ENCODE data around the gene DGCR8. TPM values are rescaled to one million over a fixed set of nuclear protein-coding genes. Genes with fewer than 3 reads are reported as not detected.

Gene DGCR8
- total RNA-seq, 4 donors from 2014 or later = 9.8 to 27.9 (median 14.7) TPM

- TF ChIP-seq, protein P1, sequence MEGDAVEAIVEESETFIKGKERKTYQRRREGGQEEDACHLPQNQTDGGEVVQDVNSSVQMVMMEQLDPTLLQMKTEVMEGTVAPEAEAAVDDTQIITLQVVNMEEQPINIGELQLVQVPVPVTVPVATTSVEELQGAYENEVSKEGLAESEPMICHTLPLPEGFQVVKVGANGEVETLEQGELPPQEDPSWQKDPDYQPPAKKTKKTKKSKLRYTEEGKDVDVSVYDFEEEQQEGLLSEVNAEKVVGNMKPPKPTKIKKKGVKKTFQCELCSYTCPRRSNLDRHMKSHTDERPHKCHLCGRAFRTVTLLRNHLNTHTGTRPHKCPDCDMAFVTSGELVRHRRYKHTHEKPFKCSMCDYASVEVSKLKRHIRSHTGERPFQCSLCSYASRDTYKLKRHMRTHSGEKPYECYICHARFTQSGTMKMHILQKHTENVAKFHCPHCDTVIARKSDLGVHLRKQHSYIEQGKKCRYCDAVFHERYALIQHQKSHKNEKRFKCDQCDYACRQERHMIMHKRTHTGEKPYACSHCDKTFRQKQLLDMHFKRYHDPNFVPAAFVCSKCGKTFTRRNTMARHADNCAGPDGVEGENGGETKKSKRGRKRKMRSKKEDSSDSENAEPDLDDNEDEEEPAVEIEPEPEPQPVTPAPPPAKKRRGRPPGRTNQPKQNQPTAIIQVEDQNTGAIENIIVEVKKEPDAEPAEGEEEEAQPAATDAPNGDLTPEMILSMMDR (IDR thresholded peaks at IDR 0.05; ENCODE audit: low read depth) = no peak
Measured at GRCh38 chr22:20053407-20054033, 26.5 kb upstream of the DGCR8 start.

GRCh38 chr22:20054034-20054427, 26.0 kb upstream of the DGCR8 start:
- TF ChIP-seq, protein P1 (IDR thresholded peaks at IDR 0.05; ENCODE audit: low read depth) = no peak

DNA sequence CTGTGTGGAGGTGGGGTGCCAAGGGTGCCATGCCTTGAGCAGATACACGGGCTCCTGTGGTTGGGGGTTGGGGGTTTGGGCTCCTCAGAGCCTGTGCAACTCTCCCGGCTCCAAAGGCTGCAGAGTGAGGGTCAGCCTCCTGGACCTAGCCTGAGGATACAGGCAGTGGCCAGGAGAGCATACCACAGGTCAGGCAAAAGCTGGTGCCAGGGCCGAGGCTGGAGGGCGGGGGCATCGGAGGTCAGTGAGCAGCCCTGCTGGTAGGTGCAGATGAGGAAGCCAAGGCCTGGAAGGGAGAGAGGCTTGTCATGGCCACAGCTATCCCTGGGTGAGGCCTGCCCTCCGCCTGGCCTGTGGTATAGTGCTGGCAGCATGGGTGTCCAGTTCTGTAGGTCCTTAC, 25.6 kb upstream of the DGCR8 start:
- TF ChIP-seq, protein P1 (IDR thresholded peaks at IDR 0.05; ENCODE audit: low read depth) = no peak

DNA sequence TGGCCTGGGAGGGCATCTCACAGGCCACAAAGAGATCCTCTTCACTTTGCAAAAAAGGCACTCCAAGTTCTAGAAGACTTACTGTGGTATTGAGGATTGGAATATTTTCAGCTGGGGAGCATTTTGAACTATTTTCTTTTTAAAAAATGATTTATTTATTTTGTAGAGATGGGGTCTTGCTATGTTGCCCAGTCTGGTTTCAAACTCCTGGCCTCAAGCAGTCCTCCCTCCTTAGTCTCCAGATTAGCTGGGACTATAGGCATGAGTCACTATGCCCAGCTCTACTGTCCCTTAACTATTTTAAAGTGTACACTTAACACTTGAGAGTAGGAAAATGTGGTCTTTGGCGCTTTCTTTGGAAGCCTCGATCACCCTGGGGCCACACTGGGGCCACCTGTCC, 24.9 kb upstream of the DGCR8 start:
- TF ChIP-seq, protein P1 (IDR thresholded peaks at IDR 0.05; ENCODE audit: low read depth) = no peak

DNA sequence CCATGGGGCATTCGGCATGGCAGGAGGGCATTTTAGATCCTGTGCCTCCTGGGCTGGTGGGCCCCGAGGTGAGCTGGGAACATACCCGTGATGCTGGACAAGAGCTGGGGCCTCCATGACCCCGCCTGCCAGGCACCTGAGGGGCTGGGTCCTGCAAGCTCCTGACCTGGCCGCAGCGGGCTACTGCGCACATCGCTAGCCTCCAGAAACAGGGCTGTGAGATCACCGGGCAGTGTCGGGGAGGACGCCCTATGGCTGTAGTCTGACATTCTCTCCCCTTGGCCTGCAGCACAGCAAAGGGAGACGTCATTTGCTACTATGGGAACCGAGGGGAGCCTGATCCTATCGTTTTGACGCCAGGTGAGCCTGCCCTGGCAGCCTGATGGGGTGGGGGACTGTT, 24.4 kb upstream of the DGCR8 start:
- TF ChIP-seq, protein P1 (IDR thresholded peaks at IDR 0.05; ENCODE audit: low read depth) = no peak

DNA sequence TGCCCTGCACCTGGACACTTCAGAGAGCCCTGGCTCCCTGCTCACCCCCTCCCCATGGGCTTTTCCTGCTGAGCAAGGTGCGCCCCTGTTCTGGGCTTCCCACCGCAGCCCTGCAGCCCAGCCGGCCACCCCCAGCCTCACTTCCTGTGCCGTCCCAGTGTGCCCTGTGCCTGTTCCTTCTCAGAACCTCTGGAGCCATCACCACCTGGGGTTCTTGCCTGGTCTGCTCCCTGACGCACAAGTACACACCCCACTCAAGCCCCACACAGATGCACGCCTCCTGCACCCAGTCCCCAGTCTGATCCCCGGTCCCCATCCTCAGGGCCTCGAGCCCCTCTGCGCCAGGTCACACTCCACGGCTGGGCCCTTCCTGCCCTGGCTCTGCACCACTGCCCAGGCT, 23.9 kb upstream of the DGCR8 start:
- TF ChIP-seq, protein P1 (IDR thresholded peaks at IDR 0.05; ENCODE audit: low read depth) = no peak

DNA sequence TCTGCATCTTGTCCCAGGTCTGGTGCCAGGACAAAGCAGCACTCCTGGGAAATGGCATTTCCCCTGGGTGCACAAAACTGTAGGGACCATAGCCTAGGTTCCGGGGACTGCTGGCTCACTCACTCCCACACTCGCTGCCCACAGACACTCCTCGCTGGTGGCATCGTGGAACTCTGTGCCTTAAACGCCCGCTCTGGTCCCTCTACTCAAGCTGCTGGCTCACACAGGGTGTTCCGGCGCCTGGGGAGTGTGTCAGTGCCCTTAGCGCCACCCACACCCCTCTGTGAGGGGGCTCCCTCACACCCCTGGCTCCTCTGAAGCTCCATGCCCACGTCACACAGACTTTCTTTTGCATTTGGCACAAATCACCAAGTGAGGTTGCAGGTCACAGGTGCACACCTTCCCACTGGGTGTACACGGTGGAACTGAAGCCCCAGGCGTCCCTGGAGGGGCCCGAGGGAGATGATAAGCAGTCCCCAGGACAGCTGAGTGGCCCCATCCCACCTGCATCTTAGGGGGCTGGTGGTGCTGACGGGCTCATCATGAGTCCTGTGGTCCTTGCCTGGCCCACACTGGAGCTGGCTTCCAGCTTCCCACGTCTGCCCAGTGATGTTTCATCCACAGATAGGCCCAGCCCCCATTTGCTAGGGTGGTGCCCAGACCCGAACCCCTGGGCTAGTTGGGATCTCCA, 23.2 kb upstream of the DGCR8 start:
- TF ChIP-seq, protein P1 (IDR thresholded peaks at IDR 0.05; ENCODE audit: low read depth) = no peak

All from subcutaneous adipose tissue (tissue), 4 donors.